CD14-positive monocyte (primary cell): Measurements from ENCODE around the gene ANKLE1. TPM values are rescaled to one million over a fixed set of nuclear protein-coding genes. Genes with fewer than 3 reads are reported as not detected.
A peak's percentile ranks its signal among the peaks of the same experiment; 100 is the strongest.

Source experiments
- DNase-seq, 3 donors: peaks; one replicate each; pipeline ENCODE4 v3.0.0-alpha.2; 2011 to 2022
- H2AFZ ChIP-seq: 2 replicates; pipeline ENCODE4 v1.6.0; 2012; ENCODE audit warnings: mild to moderate bottlenecking, low read depth, low read length, inconsistent platforms; ENCODE audit not compliant: insufficient read depth, poor library complexity, severe bottlenecking
- H3K27ac ChIP-seq, 2 donors: 1 replicate in 1 of 2; 2 replicates in 1 of 2; pipeline ENCODE4 v1.5.1; 2012 to 2013; ENCODE audit warnings: low read length in 2 of 2, control low read depth in 1 of 2, inconsistent platforms in 1 of 2, low read depth in 1 of 2, mild to moderate bottlenecking in 1 of 2
- H3K27me3 ChIP-seq, 2 donors: one replicate each; pipeline versions ENCODE4 v1.6.0 to v1.6.1; 2011 to 2013; ENCODE audit warnings: low read length in 2 of 2; ENCODE audit not compliant: control insufficient read depth in 2 of 2, insufficient read depth in 2 of 2
- H3K36me3 ChIP-seq, 2 donors: replicated peaks in 1 of 2; 1 replicate in 1 of 2; 2 replicates in 1 of 2; pipeline versions ENCODE4 v1.5.1 to v1.6.1; 2012 to 2013; ENCODE audit warnings: low read length in 2 of 2, control low read depth in 1 of 2, inconsistent platforms in 1 of 2, mild to moderate bottlenecking in 1 of 2; ENCODE audit not compliant: insufficient read depth in 2 of 2, control insufficient read depth in 1 of 2
- H3K4me1 ChIP-seq, 2 donors: 1 replicate in 1 of 2; 2 replicates in 1 of 2; pipeline versions ENCODE4 v1.5.1 to v1.6.1; 2012 to 2013; ENCODE audit warnings: low read length in 2 of 2, control low read depth in 1 of 2, inconsistent platforms in 1 of 2, mild to moderate bottlenecking in 1 of 2, moderate library complexity in 1 of 2; ENCODE audit not compliant: insufficient read depth in 2 of 2, control insufficient read depth in 1 of 2
- H3K4me2 ChIP-seq: replicated peaks from 2 replicates; pipeline ENCODE3; 2012; ENCODE audit warnings: low read length, moderate library complexity, mild to moderate bottlenecking; ENCODE audit not compliant: poor library complexity, severe bottlenecking; ENCODE audit errors: extremely low read depth
- H3K4me3 ChIP-seq, 3 experiments: fragments of 200-600 bp in 1 of 3; sonication (generic) in 1 of 3; replicated peaks in 1 of 3; 1 replicate in 2 of 3; 2 replicates in 1 of 3; pipeline ENCODE4 v1.5.1; 2011 to 2013; ENCODE audit warnings: low read length in 3 of 3, mild to moderate bottlenecking in 3 of 3, control low read depth in 2 of 3, low read depth in 2 of 3, inconsistent platforms in 1 of 3, moderate library complexity in 1 of 3
- H3K79me2 ChIP-seq: 2 replicates; pipeline ENCODE4 v1.6.0; 2012; ENCODE audit warnings: mild to moderate bottlenecking, control low read depth, inconsistent platforms, low read length, moderate library complexity; ENCODE audit not compliant: insufficient read depth
- H3K9ac ChIP-seq: 2 replicates; pipeline ENCODE4 v1.6.0; 2017; ENCODE audit warnings: low read length, mild to moderate bottlenecking; ENCODE audit not compliant: insufficient read depth, poor library complexity, severe bottlenecking
- H3K9me3 ChIP-seq, 2 donors: replicated peaks in 1 of 2; 1 replicate in 1 of 2; 2 replicates in 1 of 2; pipeline versions ENCODE4 v1.5.1 to v1.6.1; 2012 to 2013; ENCODE audit warnings: low read length in 2 of 2, control low read depth in 1 of 2; ENCODE audit not compliant: control insufficient read depth in 1 of 2, insufficient read depth in 1 of 2
- H4K20me1 ChIP-seq: 2 replicates; pipeline ENCODE4 v1.6.0; 2012; ENCODE audit warnings: mild to moderate bottlenecking, low read length, control low read depth, moderate library complexity; ENCODE audit not compliant: insufficient read depth
- H3K27ac Mint-ChIP-seq, 7 donors: one replicate each; pipeline ENCODE4 v1.8.0; 2020; ENCODE audit warnings: mild to moderate bottlenecking in 7 of 7, mixed read lengths in 7 of 7, moderate library complexity in 6 of 7, inconsistent platforms in 2 of 7
- H3K27me3 Mint-ChIP-seq, 3 donors: one replicate each; pipeline ENCODE4 v1.8.0; 2021 to 2022; ENCODE audit warnings: low read depth in 3 of 3, mild to moderate bottlenecking in 3 of 3, mixed read lengths in 3 of 3, moderate library complexity in 3 of 3, inconsistent platforms in 1 of 3
- H3K36me3 Mint-ChIP-seq, 2 donors: one replicate each; pipeline ENCODE4 v1.8.0; 2020; ENCODE audit warnings: mixed read lengths in 2 of 2, inconsistent platforms in 1 of 2, mild to moderate bottlenecking in 1 of 2
- H3K4me1 Mint-ChIP-seq: one replicate; pipeline ENCODE4 v1.8.0; 2020; ENCODE audit warnings: mild to moderate bottlenecking, mixed read lengths
- H3K4me3 Mint-ChIP-seq, 2 donors: one replicate each; pipeline ENCODE4 v1.8.0; 2020; ENCODE audit warnings: mild to moderate bottlenecking in 2 of 2, mixed read lengths in 2 of 2, moderate library complexity in 1 of 2
- H3K9me3 Mint-ChIP-seq, 7 donors: one replicate each; pipeline ENCODE4 v1.8.0; 2020 to 2022; ENCODE audit warnings: mixed read lengths in 7 of 7, mild to moderate bottlenecking in 6 of 7, moderate library complexity in 6 of 7, inconsistent platforms in 2 of 7
- CTCF ChIP-seq: fragments of 200-600 bp; IDR thresholded peaks from one replicate; pipeline ENCODE4 v1.8.0; 2022; ENCODE audit warnings: antibody characterized with exemption, mild to moderate bottlenecking
- WGBS: methylation state at CpG from one replicate; pipeline ENCODE4 v1.1.5; 2013; ENCODE audit warnings: missing lambda C conversion rate; ENCODE audit not compliant: insufficient coverage; 5-methylcytosine and 5-hydroxymethylcytosine counted together
- intact Hi-C, 2 donors: fragments of 100-400 bp; cut with micrococcal nuclease; formaldehyde crosslinking; loops; one replicate each; pipeline versions ENCODE4 v1.15.0 to v1.15.1; 2023
- polyA minus RNA-seq: library from RNA; depleted of rRNA, polyadenylated mRNA; stranded (reverse); fragments of >200 nt; gene quantifications from 2 replicates; pipeline ENCODE4 v1.2.3, GENCODE V29; 2012
- polyA plus RNA-seq, 3 donors: library from polyadenylated mRNA; depleted of rRNA in 1 of 3; unstranded in 2 of 3; stranded (reverse) in 1 of 3; fragments of 300-500 nt in 2 of 3; fragments of >200 nt in 1 of 3; fragmentation: Illumina TruSeq in 2 of 3; gene quantifications; 1 replicate in 2 of 3; 2 replicates in 1 of 3; pipeline ENCODE4 v1.2.3, GENCODE V29; 2012 to 2021
- total RNA-seq, 12 experiments: library from RNA in 1 of 12; stranded (reverse) in 1 of 12; fragments of 120-200 nt in 1 of 12; gene quantifications; one replicate each; pipeline ENCODE4 v1.2.4 and lab custom pipeline; 2013 to 2026; ENCODE audit warnings: mixed read lengths in 6 of 12, inconsistent platforms in 1 of 12

Gene ANKLE1
- 2.1 TPM for total RNA-seq (2013)
- polyA plus RNA-seq (1 to 10 TPM; 1.3 to 8.5 (median 2.2) TPM), polyA minus RNA-seq (3.6 TPM in 2 replicates), total RNA-seq (lab: John Stamatoyannopoulos, UW) (1.4 to 5.0 (median 3.4) reads per million in 11 experiments)

- peak within 1 kb of the TSS; percentile 61 for H3K9ac ChIP-seq
- peak; percentile 70 to 87 (median 79) for DNase-seq
- H3K36me3 Mint-ChIP-seq: peaks cover 19 to 49% of the 10 kb centered on the region in 2 donors
- intact Hi-C loops: loop anchor here (2.0 to 5.0 kb wide), 2 partner anchors 23 to 74 kb away; no protein-coding TSS in a partner anchor
- no peaks in the 10 kb centered on the region for H3K9me3 ChIP-seq
- no peaks in the 10 kb centered on the region for H3K27me3 ChIP-seq
- H3K36me3 ChIP-seq: peaks cover 16 to 51% of the 10 kb centered on the region in 2 donors
- H3K79me2 ChIP-seq: no peaks in the 10 kb centered on the region
- H3K4me1 Mint-ChIP-seq: peaks cover 19% of the 10 kb centered on the region
- H3K27ac ChIP-seq: peak within 1 kb of the TSS; percentile 14 to 24
- H3K27me3 Mint-ChIP-seq: peaks cover 0 to 2% (median 0%) of the 10 kb centered on the region in 3 donors
- no peaks in the 10 kb centered on the region for H3K9me3 Mint-ChIP-seq
- peak within 1 kb of the TSS; percentile 82 for H3K4me2 ChIP-seq
- H3K4me1 ChIP-seq: peaks cover 26 to 27% of the 10 kb centered on the region in 2 donors
- no peak for TF ChIP-seq CTCF
- peak within 1 kb of the TSS; percentile 85 for H2AFZ ChIP-seq
- H4K20me1 ChIP-seq: peaks cover 4% of the 10 kb centered on the region
- H3K4me3 ChIP-seq: peak within 1 kb of the TSS; percentile 53 to 81 (median 58)
- H3K4me3 Mint-ChIP-seq: peak within 1 kb of the TSS; percentile 81 to 91
- peak within 1 kb of the TSS; percentile 50 to 85 (median 66) for H3K27ac Mint-ChIP-seq
- WGBS: 5% methylated on average over 73 of the region's 75 CpGs
Measured at GRCh38 chr19:17281391-17282304, at the start of gene ANKLE1. Gene ANKLE1 (plus strand): TSS chr19:17281901. CDS start chr19:17281921, 20 bp downstream.

- intact Hi-C loops: no loop called here
- Mint-ChIP-seq H3K4me3 (no peak overlapping the region), H3K9me3 (peaks cover 0 to 1% (median 0%) of the 10 kb centered on the region in 7 donors), H3K36me3 (peaks cover 21 to 51% of the 10 kb centered on the region in 2 donors), H3K4me1 (peaks cover 18% of the 10 kb centered on the region), H3K27me3 (peaks cover 0 to 3% (median 2%) of the 10 kb centered on the region in 3 donors), H3K27ac (no peak overlapping the region)
- H3K4me3 ChIP-seq: no peak overlapping the region
- H3K79me2 ChIP-seq: peaks cover 8% of the 10 kb centered on the region
- TF ChIP-seq CTCF: no peak
- 100% methylated on average over 17 of the region's 25 CpGs for WGBS
- H4K20me1 ChIP-seq: peaks cover 24% of the 10 kb centered on the region
- H3K9ac ChIP-seq: no peak overlapping the region
- peaks cover 8 to 41% of the 10 kb centered on the region in 2 donors for H3K36me3 ChIP-seq
- H3K4me2 ChIP-seq: no peak overlapping the region
- H3K9me3 ChIP-seq: no peaks in the 10 kb centered on the region
- no peak overlapping the region for H3K27ac ChIP-seq
- no peaks in the 10 kb centered on the region for H3K27me3 ChIP-seq
- peaks cover 14 to 25% of the 10 kb centered on the region in 2 donors for H3K4me1 ChIP-seq
- no peak overlapping the region for H2AFZ ChIP-seq
- DNase-seq: no peak
Measured at GRCh38 chr19:17232258-17232657, 49.4 kb upstream of the ANKLE1 start.
